ENCODE data around the gene SERINC2.

The SERINC2 gene

DNA sequence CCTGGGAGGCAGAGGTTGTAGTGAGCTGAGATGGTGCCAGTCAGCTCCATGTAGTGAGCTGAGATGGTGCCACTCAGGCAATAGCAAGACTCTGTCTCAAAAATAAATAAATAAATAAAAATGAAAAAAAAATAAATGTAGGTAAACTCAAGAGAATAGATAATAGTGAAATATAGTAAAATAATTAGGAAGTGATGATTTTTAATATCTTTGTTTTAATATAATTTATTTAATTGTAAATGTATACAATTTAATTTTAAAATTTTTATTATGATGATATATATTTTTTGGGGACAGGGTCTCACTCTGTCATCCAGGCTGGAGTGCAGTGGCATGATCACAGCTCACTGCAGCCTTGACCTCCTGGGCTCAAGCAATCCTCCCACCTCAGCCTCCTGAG is 19.6 kb upstream of the SERINC2 start:
- Histone ChIP-seq H3K9me3 (replicated peaks in 1 of 2; ENCODE audit: control insufficient read depth in 2 of 2, insufficient read depth in 1 of 2, low read depth in 1 of 2, low read length in 2 of 2) (no peaks in the 10 kb centered on the region), H3K4me1 (ENCODE audit: control insufficient read depth in 2 of 2, insufficient read depth in 1 of 2, low read depth in 1 of 2, low read length in 2 of 2) (peaks cover 2 to 10% of the 10 kb centered on the region in 2 donors), H4K91ac (ENCODE audit: low read depth, low read length, poor library complexity) (no peak overlapping the region), H3K9ac (ENCODE audit: low read depth, low read length, poor library complexity) (no peak overlapping the region), H2BK5ac (ENCODE audit: low read length) (no peak overlapping the region), H3K27me3 (ENCODE audit: control insufficient read depth in 3 of 3, insufficient read depth in 3 of 3, low read depth in 1 of 3, low read length in 3 of 3) (no peaks in the 10 kb centered on the region), H4K8ac (ENCODE audit: low read depth, low read length) (no peak overlapping the region), H3K4me2 (ENCODE audit: insufficient read depth, low read length, poor library complexity, severe bottlenecking) (no peak overlapping the region), H2AFZ (ENCODE audit: low read length) (no peak overlapping the region), H3K27ac (replicated peaks; ENCODE audit: low read length) (no peak overlapping the region), H2BK15ac (ENCODE audit: low read length) (no peak overlapping the region), H3K23ac (ENCODE audit: low read depth, low read length, poor library complexity) (no peak overlapping the region), H3K4ac (ENCODE audit: low read length) (no peak overlapping the region), H3K18ac (ENCODE audit: low read length) (no peak overlapping the region), H3K4me3 (ENCODE audit: low read length in 2 of 2) (no peak overlapping the region), H3K36me3 (replicated peaks in 1 of 2; ENCODE audit: control insufficient read depth in 2 of 2, insufficient read depth in 2 of 2, low read length in 2 of 2) (no peaks in the 10 kb centered on the region), H2BK12ac (ENCODE audit: low read length) (no peak overlapping the region), H3K14ac (ENCODE audit: low read length) (no peak overlapping the region), H2BK120ac (ENCODE audit: low read depth, low read length) (no peak overlapping the region), H2AK5ac (ENCODE audit: low read depth, low read length) (no peak overlapping the region), H3K79me1 (ENCODE audit: low read depth, low read length) (no peaks in the 10 kb centered on the region)
- DNase-seq (ENCODE audit: low spot score), result no peak

DNA sequence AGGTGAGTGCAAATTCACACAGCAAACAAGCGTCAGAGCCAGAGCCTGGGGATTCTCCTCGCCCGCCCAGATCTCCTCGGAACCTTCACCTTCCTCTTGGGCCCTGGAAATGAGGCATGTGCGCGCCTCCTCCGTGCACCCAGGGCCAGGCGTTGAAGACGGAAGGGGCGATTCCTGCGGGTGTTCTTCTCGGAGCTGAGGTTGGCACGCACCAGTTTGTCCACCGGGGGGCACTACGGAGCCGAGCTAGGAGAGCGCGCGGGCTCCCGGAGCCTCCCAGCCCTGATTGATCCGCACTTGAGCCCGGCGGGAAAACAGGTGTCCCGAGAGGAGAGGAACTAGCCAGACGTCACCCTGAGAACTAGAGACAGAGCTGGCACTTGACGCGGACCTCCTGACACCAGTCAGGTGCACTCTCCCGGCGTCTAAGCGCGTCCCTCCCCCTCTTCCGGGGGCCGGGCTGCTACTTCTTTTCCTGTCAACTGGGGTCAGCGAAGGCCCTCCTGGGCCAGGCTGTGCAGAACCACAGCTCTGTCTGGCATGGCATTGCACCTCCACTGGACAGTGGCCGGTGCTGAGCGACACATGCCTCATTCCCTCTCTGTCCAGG is 18.3 kb upstream of the SERINC2 start:
- Histone ChIP-seq H3K27ac (replicated peaks; ENCODE audit: low read length) (no peak overlapping the region), H2BK15ac (ENCODE audit: low read length) (no peak overlapping the region), H3K36me3 (replicated peaks in 1 of 2; ENCODE audit: control insufficient read depth in 2 of 2, insufficient read depth in 2 of 2, low read length in 2 of 2) (no peaks in the 10 kb centered on the region), H2AK5ac (ENCODE audit: low read depth, low read length) (peak overlapping the region; percentile 81), H3K9ac (ENCODE audit: low read depth, low read length, poor library complexity) (no peak overlapping the region), H3K79me1 (ENCODE audit: low read depth, low read length) (no peaks in the 10 kb centered on the region), H2BK5ac (ENCODE audit: low read length) (no peak overlapping the region), H3K9me3 (replicated peaks in 1 of 2; ENCODE audit: control insufficient read depth in 2 of 2, insufficient read depth in 1 of 2, low read depth in 1 of 2, low read length in 2 of 2) (no peaks in the 10 kb centered on the region), H3K18ac (ENCODE audit: low read length) (peak overlapping the region; percentile 44), H2BK12ac (ENCODE audit: low read length) (no peak overlapping the region), H3K27me3 (ENCODE audit: control insufficient read depth in 3 of 3, insufficient read depth in 3 of 3, low read depth in 1 of 3, low read length in 3 of 3) (no peaks in the 10 kb centered on the region), H3K4me1 (ENCODE audit: control insufficient read depth in 2 of 2, insufficient read depth in 1 of 2, low read depth in 1 of 2, low read length in 2 of 2) (peaks cover 2 to 10% of the 10 kb centered on the region in 2 donors), H3K14ac (ENCODE audit: low read length) (no peak overlapping the region), H4K91ac (ENCODE audit: low read depth, low read length, poor library complexity) (no peak overlapping the region), H2BK120ac (ENCODE audit: low read depth, low read length) (no peak overlapping the region), H4K8ac (ENCODE audit: low read depth, low read length) (no peak overlapping the region), H2AFZ (ENCODE audit: low read length) (peak overlapping the region; percentile 92), H3K4ac (ENCODE audit: low read length) (no peak overlapping the region), H3K23ac (ENCODE audit: low read depth, low read length, poor library complexity) (peak overlapping the region; percentile 1), H3K4me3 (ENCODE audit: low read length in 2 of 2) (peak overlapping the region; percentile 46 to 66), H3K4me2 (ENCODE audit: insufficient read depth, low read length, poor library complexity, severe bottlenecking) (peak overlapping the region; percentile 63)
- DNase-seq (ENCODE audit: low spot score), result peak; percentile 79
- no CpG with 5 or more reads among the region's 36 CpGs for WGBS, 2 donors (ENCODE audit: extremely low coverage in 2 of 2, insufficient read length in 2 of 2, insufficient replicate concordance in 1 of 2)

DNA sequence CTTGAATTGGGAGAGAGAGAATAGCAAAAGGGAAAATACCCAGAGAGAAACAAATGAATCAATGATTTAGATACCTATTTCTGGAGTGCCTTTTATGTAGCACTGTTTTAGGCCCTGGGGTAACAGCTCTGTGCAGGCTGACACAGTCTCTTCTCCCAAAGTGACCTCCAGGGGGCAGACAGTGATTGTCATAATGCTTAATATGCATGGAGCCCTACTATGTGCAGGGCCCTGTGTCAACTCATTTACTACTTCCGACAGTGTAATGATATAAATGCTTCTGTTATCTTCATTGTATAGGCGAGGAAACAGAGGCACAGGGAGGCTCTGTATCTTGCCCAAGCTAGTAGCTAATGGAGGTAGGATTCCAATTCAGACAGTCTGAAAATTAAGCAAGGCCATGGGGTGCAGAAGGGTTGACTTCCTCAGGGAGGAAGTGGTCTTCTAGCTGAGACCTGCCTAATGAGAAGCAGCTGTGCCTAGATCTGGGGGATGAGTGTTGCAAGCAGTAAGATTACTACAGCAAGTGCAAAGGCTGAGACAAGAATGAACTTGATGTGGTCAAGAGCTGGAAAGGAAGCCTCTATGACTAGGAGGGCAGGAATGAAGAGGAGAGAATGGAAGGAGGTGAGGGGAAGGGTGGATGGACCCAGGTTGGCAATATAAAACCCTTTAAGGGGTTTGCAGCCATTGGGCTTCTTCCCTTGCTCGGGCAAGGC is 16.2 kb upstream of the SERINC2 start:
- Histone ChIP-seq H3K36me3 (replicated peaks in 1 of 2; ENCODE audit: control insufficient read depth in 2 of 2, insufficient read depth in 2 of 2, low read length in 2 of 2) (no peaks in the 10 kb centered on the region), H2BK12ac (ENCODE audit: low read length) (no peak overlapping the region), H2BK120ac (ENCODE audit: low read depth, low read length) (no peak overlapping the region), H2BK5ac (ENCODE audit: low read length) (no peak overlapping the region), H3K79me1 (ENCODE audit: low read depth, low read length) (no peaks in the 10 kb centered on the region), H3K9ac (ENCODE audit: low read depth, low read length, poor library complexity) (no peak overlapping the region), H3K4me3 (ENCODE audit: low read length in 2 of 2) (peak overlapping the region in 1 of 2 donors; percentile 13), H3K23ac (ENCODE audit: low read depth, low read length, poor library complexity) (no peak overlapping the region), H3K27me3 (ENCODE audit: control insufficient read depth in 3 of 3, insufficient read depth in 3 of 3, low read depth in 1 of 3, low read length in 3 of 3) (no peaks in the 10 kb centered on the region), H3K4ac (ENCODE audit: low read length) (no peak overlapping the region), H4K91ac (ENCODE audit: low read depth, low read length, poor library complexity) (no peak overlapping the region), H3K9me3 (replicated peaks in 1 of 2; ENCODE audit: control insufficient read depth in 2 of 2, insufficient read depth in 1 of 2, low read depth in 1 of 2, low read length in 2 of 2) (no peaks in the 10 kb centered on the region), H4K8ac (ENCODE audit: low read depth, low read length) (no peak overlapping the region), H2AFZ (ENCODE audit: low read length) (no peak overlapping the region), H3K4me1 (ENCODE audit: control insufficient read depth in 2 of 2, insufficient read depth in 1 of 2, low read depth in 1 of 2, low read length in 2 of 2) (peaks cover 2 to 10% of the 10 kb centered on the region in 2 donors), H2BK15ac (ENCODE audit: low read length) (no peak overlapping the region), H2AK5ac (ENCODE audit: low read depth, low read length) (peak overlapping the region; percentile 66), H3K14ac (ENCODE audit: low read length) (no peak overlapping the region), H3K18ac (ENCODE audit: low read length) (no peak overlapping the region), H3K4me2 (ENCODE audit: insufficient read depth, low read length, poor library complexity, severe bottlenecking) (no peak overlapping the region), H3K27ac (replicated peaks; ENCODE audit: low read length) (no peak overlapping the region)
- WGBS, 2 donors (ENCODE audit: extremely low coverage in 2 of 2, insufficient read length in 2 of 2, insufficient replicate concordance in 1 of 2), result no CpG with 5 or more reads among the region's 3 CpGs
- DNase-seq (ENCODE audit: low spot score), result no peak

DNA sequence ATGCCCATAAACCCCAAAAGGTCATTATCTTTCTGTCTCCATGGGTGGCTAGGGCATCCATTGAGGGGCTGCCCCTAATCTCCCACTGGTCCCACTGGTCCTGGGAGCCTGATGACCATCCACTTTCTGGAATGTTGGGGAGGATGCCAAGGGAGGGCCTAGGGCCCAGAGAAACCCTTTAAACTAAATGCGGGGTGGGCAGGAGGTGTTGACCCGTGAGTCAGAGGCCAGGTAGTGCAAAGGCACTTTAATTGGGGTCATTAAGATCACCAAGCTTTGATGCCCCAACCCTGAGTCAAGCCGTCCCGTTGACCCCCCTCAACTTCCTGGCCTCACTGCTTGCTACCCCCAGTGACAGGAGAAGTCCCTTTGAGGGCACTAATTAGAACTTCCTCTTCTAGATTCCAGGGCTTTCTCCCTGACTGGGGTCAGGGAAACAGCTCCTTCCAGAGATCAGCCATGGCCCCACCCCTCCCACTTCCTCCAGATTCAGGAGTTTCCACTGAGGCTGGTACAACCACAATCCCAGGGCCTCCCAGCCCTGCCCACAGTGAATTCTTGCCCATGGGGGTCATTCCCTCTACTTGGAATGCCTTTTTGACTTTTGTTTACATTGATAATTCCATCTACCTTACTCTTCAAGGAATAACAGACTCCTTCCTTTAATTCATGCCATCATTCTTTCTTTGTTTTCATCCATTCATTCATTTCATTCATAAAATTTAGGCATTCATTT is 15.5 kb upstream of the SERINC2 start:
- Histone ChIP-seq H4K91ac (ENCODE audit: low read depth, low read length, poor library complexity) (no peak overlapping the region), H2AFZ (ENCODE audit: low read length) (no peak overlapping the region), H3K79me1 (ENCODE audit: low read depth, low read length) (no peaks in the 10 kb centered on the region), H3K4ac (ENCODE audit: low read length) (no peak overlapping the region), H3K9me3 (replicated peaks in 1 of 2; ENCODE audit: control insufficient read depth in 2 of 2, insufficient read depth in 1 of 2, low read depth in 1 of 2, low read length in 2 of 2) (no peaks in the 10 kb centered on the region), H2BK15ac (ENCODE audit: low read length) (no peak overlapping the region), H3K9ac (ENCODE audit: low read depth, low read length, poor library complexity) (no peak overlapping the region), H2BK12ac (ENCODE audit: low read length) (no peak overlapping the region), H3K23ac (ENCODE audit: low read depth, low read length, poor library complexity) (no peak overlapping the region), H2AK5ac (ENCODE audit: low read depth, low read length) (peak overlapping the region; percentile 66), H3K27ac (replicated peaks; ENCODE audit: low read length) (no peak overlapping the region), H3K36me3 (replicated peaks in 1 of 2; ENCODE audit: control insufficient read depth in 2 of 2, insufficient read depth in 2 of 2, low read length in 2 of 2) (no peaks in the 10 kb centered on the region), H4K8ac (ENCODE audit: low read depth, low read length) (no peak overlapping the region), H3K4me2 (ENCODE audit: insufficient read depth, low read length, poor library complexity, severe bottlenecking) (no peak overlapping the region), H3K4me3 (ENCODE audit: low read length in 2 of 2) (no peak overlapping the region), H3K4me1 (ENCODE audit: control insufficient read depth in 2 of 2, insufficient read depth in 1 of 2, low read depth in 1 of 2, low read length in 2 of 2) (peaks cover 2 to 10% of the 10 kb centered on the region in 2 donors), H3K14ac (ENCODE audit: low read length) (no peak overlapping the region), H2BK5ac (ENCODE audit: low read length) (peak overlapping the region; percentile 26), H2BK120ac (ENCODE audit: low read depth, low read length) (no peak overlapping the region), H3K18ac (ENCODE audit: low read length) (peak overlapping the region; percentile 61), H3K27me3 (ENCODE audit: control insufficient read depth in 3 of 3, insufficient read depth in 3 of 3, low read depth in 1 of 3, low read length in 3 of 3) (no peaks in the 10 kb centered on the region)
- no CpG with 5 or more reads among the region's 4 CpGs for WGBS, 2 donors (ENCODE audit: extremely low coverage in 2 of 2, insufficient read length in 2 of 2, insufficient replicate concordance in 1 of 2)
- no peak for DNase-seq (ENCODE audit: low spot score)
